Mesendoderm (in vitro differentiated cells): ENCODE data around the gene RBBP8.
"Not testable (repeated sequence)": the region's sequence is repeated elsewhere in the genome, so short reads cannot be mapped to it uniquely, and the experiment has no call there.

ENCODE experiments used
- DNase-seq: peaks from one replicate; pipeline ENCODE4 v3.0.0; 2013
- H2AK5ac ChIP-seq: 2 replicates; pipeline ENCODE4 v1.6.1; 2013; ENCODE audit warnings: low read length, inconsistent platforms
- H2BK120ac ChIP-seq: 2 replicates; pipeline ENCODE4 v1.6.1; 2013; ENCODE audit warnings: low read depth, mild to moderate bottlenecking, low read length, moderate library complexity, mixed read lengths
- H2BK15ac ChIP-seq: replicated peaks from 2 replicates; pipeline ENCODE4 v1.6.1; 2013; ENCODE audit warnings: low read depth, mild to moderate bottlenecking, moderate library complexity
- H2BK5ac ChIP-seq: 2 replicates; pipeline ENCODE4 v1.6.1; 2013; ENCODE audit warnings: low read length, inconsistent platforms
- H3K18ac ChIP-seq: 2 replicates; pipeline ENCODE4 v1.6.1; 2013; ENCODE audit warnings: mild to moderate bottlenecking, low read length, mixed read lengths
- H3K23ac ChIP-seq: one replicate; pipeline ENCODE4 v1.6.1; 2013; ENCODE audit warnings: low read length
- H3K27ac ChIP-seq: 2 replicates; pipeline ENCODE4 v1.5.1; 2013; ENCODE audit warnings: low read depth, mild to moderate bottlenecking, inconsistent platforms, low read length, moderate library complexity
- H3K27me3 ChIP-seq: 2 replicates; pipeline ENCODE4 v1.6.1; 2013; ENCODE audit warnings: low read length, control low read depth, mild to moderate bottlenecking, inconsistent platforms; ENCODE audit not compliant: insufficient read depth, poor library complexity
- H3K36me3 ChIP-seq: 2 replicates; pipeline ENCODE4 v1.6.1; 2013; ENCODE audit warnings: low read length, inconsistent platforms; ENCODE audit not compliant: control insufficient read depth, insufficient read depth
- H3K4ac ChIP-seq: one replicate; pipeline ENCODE4 v1.6.1; 2013; ENCODE audit warnings: low read depth, mild to moderate bottlenecking, low read length, moderate library complexity
- H3K4me1 ChIP-seq: 2 replicates; pipeline ENCODE4 v1.6.1; 2013; ENCODE audit warnings: low read depth, low read length, inconsistent platforms; ENCODE audit not compliant: control insufficient read depth
- H3K4me2 ChIP-seq: 2 replicates; pipeline ENCODE4 v1.6.1; 2013; ENCODE audit warnings: low read length
- H3K4me3 ChIP-seq: 2 replicates; pipeline ENCODE4 v1.5.1; 2013; ENCODE audit warnings: mild to moderate bottlenecking, low read length
- H3K56ac ChIP-seq: one replicate; pipeline ENCODE4 v1.6.1; 2013; ENCODE audit warnings: low read length
- H3K79me1 ChIP-seq: 2 replicates; pipeline ENCODE4 v1.6.1; 2013; ENCODE audit warnings: low read length, inconsistent platforms
- H3K79me2 ChIP-seq: 2 replicates; pipeline ENCODE4 v1.6.1; 2013; ENCODE audit warnings: mild to moderate bottlenecking, low read length; ENCODE audit not compliant: control insufficient read depth, insufficient read depth
- H3K9ac ChIP-seq: 2 replicates; pipeline ENCODE4 v1.6.1; 2013; ENCODE audit warnings: low read length, inconsistent platforms
- H4K5ac ChIP-seq: one replicate; pipeline ENCODE4 v1.6.1; 2013; ENCODE audit warnings: low read length
- H4K8ac ChIP-seq: one replicate; pipeline ENCODE4 v1.6.1; 2013; ENCODE audit warnings: low read depth, mild to moderate bottlenecking, control low read depth, low read length, moderate library complexity
- WGBS: extraction: QIAGEN DNeasy Blood & Tissue Kit; methylation state at CpG from one replicate; pipeline ENCODE4 v1.1.7; 2013; ENCODE audit warnings: low lambda C conversion rate, missing lambda C conversion rate; ENCODE audit not compliant: insufficient coverage; ENCODE audit errors: extremely low coverage; 5-methylcytosine and 5-hydroxymethylcytosine counted together

RBBP8 gene

DNA sequence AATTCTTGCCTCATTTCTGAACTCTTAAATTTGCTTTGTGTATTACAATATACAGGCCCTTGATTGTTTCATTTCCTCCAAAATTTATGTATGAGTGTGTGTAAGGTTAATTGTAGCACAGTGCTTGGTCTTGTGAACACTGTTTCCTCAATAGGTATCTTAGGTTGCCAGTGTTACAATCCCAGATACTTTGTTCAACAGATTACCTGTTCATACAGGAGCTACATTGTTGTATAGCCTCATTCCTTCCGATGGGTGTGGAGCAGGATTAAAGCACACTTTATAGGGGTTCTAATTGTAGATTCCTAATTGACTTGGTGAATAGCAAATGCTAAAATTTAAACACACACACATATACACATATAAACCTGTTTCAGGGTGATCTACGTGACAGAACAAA lies 10.7 kb downstream of the RBBP8 start:
- Histone ChIP-seq H2BK120ac (no peak overlapping the region), H3K4me2 (no peak overlapping the region), H4K5ac (no peak overlapping the region), H2BK5ac (no peak overlapping the region), H3K27me3 (no peaks in the 10 kb centered on the region), H2AK5ac (no peak overlapping the region), H4K8ac (no peak overlapping the region), H3K36me3 (peaks cover 3% of the 10 kb centered on the region), H3K18ac (no peak overlapping the region), H3K56ac (peak overlapping the region; percentile 7), H3K4me1 (no peaks in the 10 kb centered on the region), H3K23ac (no peak overlapping the region), H3K9ac (no peak overlapping the region), H3K27ac (no peak overlapping the region), H3K79me2 (no peaks in the 10 kb centered on the region), H3K4me3 (no peak overlapping the region), H3K4ac (no peak overlapping the region), H3K79me1 (peaks cover 2% of the 10 kb centered on the region), H2BK15ac (no peak overlapping the region)
- no peak for DNase-seq
- no CpG with 5 or more reads among the region's 2 CpGs for WGBS

DNA sequence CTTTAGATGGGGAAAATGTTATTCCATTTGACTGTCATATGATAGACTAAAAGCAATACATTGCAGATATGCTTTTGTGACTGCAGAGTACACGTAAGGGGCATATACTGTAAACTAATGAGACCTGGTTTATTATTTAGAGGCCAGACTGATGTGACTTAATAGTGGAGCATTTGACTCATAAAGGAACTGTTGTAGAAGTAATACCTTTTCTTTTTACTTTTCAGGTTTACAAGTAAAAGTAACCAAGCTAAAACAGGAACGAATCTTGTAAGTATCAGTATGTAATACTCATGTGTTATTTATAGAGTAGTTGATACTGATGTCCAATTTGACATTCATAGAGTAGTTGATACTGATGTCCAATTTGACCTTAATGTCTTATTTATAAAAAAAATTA lies 13.1 kb downstream of the RBBP8 start:
- Histone ChIP-seq H3K56ac (no peak overlapping the region), H2BK120ac (no peak overlapping the region), H4K8ac (no peak overlapping the region), H3K79me1 (peaks cover 2% of the 10 kb centered on the region), H2AK5ac (no peak overlapping the region), H3K79me2 (no peaks in the 10 kb centered on the region), H3K23ac (no peak overlapping the region), H3K4me1 (no peaks in the 10 kb centered on the region), H3K18ac (no peak overlapping the region), H3K4me3 (no peak overlapping the region), H3K4me2 (no peak overlapping the region), H3K36me3 (peaks cover 3% of the 10 kb centered on the region), H2BK15ac (no peak overlapping the region), H2BK5ac (no peak overlapping the region), H3K27ac (no peak overlapping the region), H3K27me3 (no peaks in the 10 kb centered on the region), H3K9ac (no peak overlapping the region), H4K5ac (no peak overlapping the region), H3K4ac (no peak overlapping the region)
- DNase-seq: no peak
- WGBS: no CpG with 5 or more reads among the region's 2 CpGs

DNA sequence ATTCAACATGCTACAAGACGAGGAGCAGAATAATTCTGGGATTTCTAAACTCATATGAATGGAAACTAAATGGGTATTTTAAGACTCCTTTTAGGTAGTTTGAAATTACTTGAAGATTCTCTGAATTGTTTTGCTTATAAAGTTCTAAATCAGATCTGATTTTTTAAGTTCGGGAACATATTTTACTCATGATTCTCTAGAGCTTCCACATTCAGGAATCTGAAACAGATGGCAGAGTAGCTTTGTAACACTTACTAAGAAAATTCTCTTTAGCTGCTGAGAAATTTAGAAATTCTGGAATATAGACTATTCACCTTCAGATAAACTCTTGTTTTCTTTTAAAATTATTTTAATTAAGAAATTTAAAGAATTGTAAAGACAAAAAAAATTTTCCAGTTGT lies 13.7 kb downstream of the RBBP8 start:
- no peak overlapping the region for H3K18ac ChIP-seq
- H3K9ac ChIP-seq: no peak overlapping the region
- H3K23ac ChIP-seq: no peak overlapping the region
- peaks cover 3% of the 10 kb centered on the region for H3K36me3 ChIP-seq
- no peak for DNase-seq
- no peak overlapping the region for H3K4ac ChIP-seq
- H4K5ac ChIP-seq: no peak overlapping the region
- H2BK120ac ChIP-seq: no peak overlapping the region
- H3K79me1 ChIP-seq: peaks cover 2% of the 10 kb centered on the region
- H3K79me2 ChIP-seq: no peaks in the 10 kb centered on the region
- H2BK5ac ChIP-seq: no peak overlapping the region
- H3K4me1 ChIP-seq: no peaks in the 10 kb centered on the region
- no peak overlapping the region for H4K8ac ChIP-seq
- no peak overlapping the region for H2AK5ac ChIP-seq
- no peak overlapping the region for H3K4me3 ChIP-seq
- no peak overlapping the region for H3K4me2 ChIP-seq
- no peak overlapping the region for H3K27ac ChIP-seq
- no peak overlapping the region for H2BK15ac ChIP-seq
- WGBS: no CpG with 5 or more reads among the region's 2 CpGs
- H3K56ac ChIP-seq: no peak overlapping the region
- H3K27me3 ChIP-seq: no peaks in the 10 kb centered on the region

DNA sequence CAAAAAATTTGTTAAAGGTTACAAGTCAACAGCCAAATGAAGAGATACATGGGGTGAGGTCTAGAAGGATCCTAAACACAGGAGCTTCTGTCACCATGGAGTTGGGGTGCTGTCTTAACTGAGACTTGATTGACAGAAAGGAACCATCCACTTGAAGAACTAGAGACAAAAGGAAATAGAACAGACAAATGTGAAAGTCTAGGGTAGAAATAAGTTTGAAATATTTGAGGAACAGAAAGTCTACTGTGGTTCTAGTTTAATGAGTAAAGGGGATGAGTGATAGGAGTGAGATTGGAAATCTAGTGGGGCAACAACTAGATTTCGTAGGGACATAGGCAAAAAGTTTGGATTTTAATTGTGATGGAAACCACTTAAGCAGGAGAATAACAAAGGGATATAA lies 18.7 kb downstream of the RBBP8 start:
- Histone ChIP-seq H3K79me2 (no peaks in the 10 kb centered on the region), H3K4me2 (no peak overlapping the region), H3K27ac (no peak overlapping the region), H3K79me1 (no peaks in the 10 kb centered on the region), H2BK120ac (no peak overlapping the region), H3K9ac (no peak overlapping the region), H3K4ac (no peak overlapping the region), H2BK15ac (no peak overlapping the region), H3K36me3 (no peaks in the 10 kb centered on the region), H3K4me1 (no peaks in the 10 kb centered on the region), H2BK5ac (no peak overlapping the region), H3K18ac (no peak overlapping the region), H4K8ac (no peak overlapping the region), H3K56ac (no peak overlapping the region), H2AK5ac (no peak overlapping the region), H3K27me3 (no peaks in the 10 kb centered on the region), H3K23ac (no peak overlapping the region), H4K5ac (no peak overlapping the region), H3K4me3 (no peak overlapping the region)
- no peak for DNase-seq
- WGBS: no CpG with 5 or more reads among the region's 1 CpG

DNA sequence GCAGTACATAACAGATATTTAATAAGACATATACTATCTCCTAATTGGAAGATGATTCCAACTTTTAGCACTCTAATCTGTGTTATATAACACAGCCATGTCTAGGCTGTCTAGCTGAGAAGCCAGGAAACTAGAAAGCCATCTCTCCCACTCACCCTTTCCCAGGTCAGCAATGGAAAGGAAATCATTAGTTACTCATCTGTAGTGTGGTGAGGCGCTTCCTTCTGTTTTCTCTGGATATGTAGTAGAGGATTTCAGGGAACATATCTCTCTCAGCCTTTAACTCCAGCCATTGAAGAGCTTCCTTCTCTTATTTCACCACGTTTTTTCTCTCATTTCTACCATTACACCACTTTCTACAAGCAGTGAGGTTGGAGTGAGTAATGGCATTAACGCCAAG lies 19.4 kb downstream of the RBBP8 start:
- H2AK5ac ChIP-seq: no peak overlapping the region
- WGBS: no CpG with 5 or more reads among the region's 3 CpGs
- no peak overlapping the region for H3K4me3 ChIP-seq

DNA sequence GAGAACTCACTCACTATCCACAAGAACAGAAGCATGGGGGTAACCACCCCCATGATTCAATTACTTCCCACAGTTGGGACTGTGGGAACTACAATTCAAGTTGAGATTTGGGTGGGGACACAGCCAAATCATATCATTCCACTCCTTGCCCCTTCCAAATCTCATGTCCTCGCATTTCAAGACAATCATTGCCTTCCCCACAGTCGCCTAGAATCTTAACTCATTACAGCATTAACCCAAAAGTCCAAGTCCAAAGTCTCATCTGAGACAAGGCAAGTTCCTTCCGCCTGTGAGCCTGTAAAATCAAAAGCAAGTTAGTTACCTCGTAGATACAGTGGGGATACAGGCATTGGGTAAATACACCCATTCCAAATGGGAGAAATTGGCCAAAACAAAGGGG lies 20.9 kb downstream of the RBBP8 start:
- H2AK5ac ChIP-seq, H2BK15ac ChIP-seq, H3K79me2 ChIP-seq, H3K9ac ChIP-seq, H4K5ac ChIP-seq, H3K18ac ChIP-seq, H2BK5ac ChIP-seq, H3K4me1 ChIP-seq, DNase-seq, H3K56ac ChIP-seq, H3K4me3 ChIP-seq, H3K79me1 ChIP-seq, H2BK120ac ChIP-seq, H3K4me2 ChIP-seq, H3K36me3 ChIP-seq, H4K8ac ChIP-seq, H3K27me3 ChIP-seq, H3K23ac ChIP-seq, H3K4ac ChIP-seq, H3K27ac ChIP-seq: not testable (repeated sequence)
- no CpG with 5 or more reads among the region's 4 CpGs for WGBS

More for the DNA sequence above, 19.4 kb downstream of the RBBP8 start:
- H3K18ac ChIP-seq: no peak overlapping the region
- no peak overlapping the region for H3K4me2 ChIP-seq
- no peaks in the 10 kb centered on the region for H3K79me2 ChIP-seq
- no peak overlapping the region for H3K23ac ChIP-seq
- H4K8ac ChIP-seq: no peak overlapping the region
- H2BK5ac ChIP-seq: no peak overlapping the region
- no peak overlapping the region for H3K9ac ChIP-seq
- H3K79me1 ChIP-seq: no peaks in the 10 kb centered on the region
- no peak overlapping the region for H2BK120ac ChIP-seq
- no peaks in the 10 kb centered on the region for H3K4me1 ChIP-seq
- no peak overlapping the region for H3K27ac ChIP-seq
- DNase-seq: no peak
- no peak overlapping the region for H4K5ac ChIP-seq
- H3K36me3 ChIP-seq: no peaks in the 10 kb centered on the region
- H3K27me3 ChIP-seq: no peaks in the 10 kb centered on the region
- no peak overlapping the region for H2BK15ac ChIP-seq
- no peak overlapping the region for H3K4ac ChIP-seq
- no peak overlapping the region for H3K56ac ChIP-seq
